GM23338 (cell line): ENCODE results near the gene MSRB1. TPM values are rescaled to one million over a fixed set of nuclear protein-coding genes. Genes with fewer than 3 reads are reported as not detected.
"Not testable (repeated sequence)": the region's sequence is repeated elsewhere in the genome, so short reads cannot be mapped to it uniquely, and the experiment has no call there.

Experiments
- ATAC-seq: fragments of 200-7000 bp; cut with Tn5 transposase; 3 replicates; pipeline ENCODE4 v1.9.1; 2020
- DNase-seq: peaks from one replicate; pipeline ENCODE4 v3.0.0-alpha.2; 2015; ENCODE audit warnings: low spot score
- H2AFZ ChIP-seq: fragments of 200-600 bp; sonication (generic); 2 replicates; pipeline ENCODE4 v1.8.0; 2016; ENCODE audit warnings: antibody characterized with exemption, mild to moderate bottlenecking, moderate library complexity
- H3F3A ChIP-seq: fragments of 200-600 bp; sonication (generic); replicated peaks from 2 replicates; pipeline ENCODE4 v1.8.0; 2017; ENCODE audit warnings: antibody characterized with exemption, mixed run types, low read depth
- H3K27ac ChIP-seq: fragments of 200-600 bp; sonication (generic); 2 replicates; pipeline ENCODE4 v1.6.1; 2016; ENCODE audit warnings: low read depth
- H3K27me3 ChIP-seq: fragments of 200-600 bp; sonication (generic); 2 replicates; pipeline ENCODE4 v1.8.0; 2016; ENCODE audit warnings: mild to moderate bottlenecking, mixed run types, moderate library complexity; ENCODE audit not compliant: insufficient read depth
- H3K36me3 ChIP-seq: fragments of 200-600 bp; sonication (generic); 2 replicates; pipeline ENCODE4 v1.8.0; 2016; ENCODE audit warnings: mild to moderate bottlenecking; ENCODE audit not compliant: insufficient read depth
- H3K4me1 ChIP-seq: fragments of 200-600 bp; sonication (generic); 2 replicates; pipeline ENCODE4 v1.8.0; 2016; ENCODE audit warnings: mild to moderate bottlenecking, moderate library complexity; ENCODE audit not compliant: insufficient read depth
- H3K4me2 ChIP-seq: fragments of 200-600 bp; sonication (generic); 2 replicates; pipeline ENCODE4 v1.7.1; 2017; ENCODE audit warnings: mixed run types
- H3K4me3 ChIP-seq: fragments of 200-600 bp; sonication (generic); 2 replicates; pipeline ENCODE4 v1.6.1; 2016; ENCODE audit warnings: mixed run types
- H3K79me2 ChIP-seq: fragments of 200-600 bp; sonication (generic); replicated peaks from 2 replicates; pipeline ENCODE4 v1.8.0; 2017; ENCODE audit warnings: mild to moderate bottlenecking; ENCODE audit not compliant: insufficient read depth
- H3K9me2 ChIP-seq: fragments of 200-600 bp; sonication (generic); 2 replicates; pipeline ENCODE4 v1.8.0; 2017; ENCODE audit not compliant: insufficient read depth
- H4K20me1 ChIP-seq: fragments of 200-600 bp; sonication (generic); replicated peaks from 2 replicates; pipeline ENCODE4 v1.8.0; 2017; ENCODE audit warnings: mild to moderate bottlenecking; ENCODE audit not compliant: insufficient read depth
- H3K27ac Mint-ChIP-seq: 2 replicates; pipeline ENCODE4 v1.8.0; 2020; ENCODE audit warnings: inconsistent platforms, mild to moderate bottlenecking, moderate library complexity, mixed read lengths
- H3K27me3 Mint-ChIP-seq: 3 replicates; pipeline ENCODE4 v1.8.0; 2022; ENCODE audit warnings: low read depth, mild to moderate bottlenecking, moderate library complexity, mixed read lengths, inconsistent platforms; ENCODE audit not compliant: insufficient read depth, poor library complexity
- H3K36me3 Mint-ChIP-seq: 3 replicates; pipeline ENCODE4 v1.8.0; 2021; ENCODE audit warnings: low read depth, mild to moderate bottlenecking, inconsistent platforms, moderate library complexity, mixed read lengths
- H3K4me1 Mint-ChIP-seq: 3 replicates; pipeline ENCODE4 v1.8.0; 2020; ENCODE audit warnings: mild to moderate bottlenecking, inconsistent platforms, mixed read lengths
- H3K4me3 Mint-ChIP-seq: 3 replicates; pipeline ENCODE4 v1.8.0; 2021; ENCODE audit warnings: moderate library complexity, mild to moderate bottlenecking, inconsistent platforms, mixed read lengths
- H3K9me3 Mint-ChIP-seq: 3 replicates; pipeline ENCODE4 v1.8.0; 2020; ENCODE audit warnings: moderate library complexity, mild to moderate bottlenecking, inconsistent platforms, mixed read lengths
- CREB1 ChIP-seq: fragments of 250-450 bp; sonication (Bioruptor Pico); IDR thresholded peaks from 2 replicates; pipeline ENCODE4 v1.5.0; 2020; ENCODE audit warnings: low read depth, mild to moderate bottlenecking, moderate library complexity
- CTCF ChIP-seq, 2 experiments: fragments of 200-600 bp in 1 of 2; sonication (generic) in 1 of 2; conservative IDR thresholded peaks; 2 replicates each; pipeline versions ENCODE4 v1.5.1 to v1.6.1; 2016 to 2017; ENCODE audit warnings: antibody characterized with exemption in 2 of 2, low read depth in 2 of 2, mild to moderate bottlenecking in 2 of 2, moderate library complexity in 1 of 2
- EZH2 ChIP-seq: fragments of 200-600 bp; sonication (generic); IDR thresholded peaks from one replicate; pipeline ENCODE4 v1.8.0; 2017; ENCODE audit warnings: antibody characterized with exemption, mild to moderate bottlenecking, low read depth; ENCODE audit not compliant: unreplicated experiment
- JUNB ChIP-seq: IDR thresholded peaks from one replicate; pipeline ENCODE4 v1.6.1; 2016; ENCODE audit warnings: antibody characterized with exemption; ENCODE audit not compliant: unreplicated experiment
- STAT1 ChIP-seq: IDR thresholded peaks from one replicate; pipeline ENCODE4 v1.6.1; 2016; ENCODE audit warnings: antibody characterized with exemption; ENCODE audit not compliant: unreplicated experiment
- ZNF114 ChIP-seq: fragments of 250-450 bp; sonication (Bioruptor Pico); IDR thresholded peaks from 2 replicates; pipeline ENCODE4 v1.5.0; 2020; ENCODE audit warnings: mild to moderate bottlenecking, moderate library complexity
- ZNF331 ChIP-seq: fragments of 250-450 bp; sonication (Bioruptor Pico); IDR thresholded peaks from 2 replicates; pipeline ENCODE4 v1.5.0; 2020; ENCODE audit warnings: low read depth, mild to moderate bottlenecking, moderate library complexity
- polyA plus RNA-seq: library from polyadenylated mRNA; unstranded; fragments of >200 nt; fragmentation: Nextera tagmentation; extraction: Ambion mirVana; gene quantifications from 2 replicates; pipeline ENCODE4 v1.2.1, GENCODE V29; 2016
- total RNA-seq: library from RNA; depleted of rRNA; stranded (reverse); fragments of >200 nt; shearing (Covaris generic); gene quantifications from 2 replicates; pipeline ENCODE4 v1.2.3, GENCODE V29; 2014
- TF ChIP-seq, protein P1 (sequence below): fragments of 250-450 bp; sonication (Bioruptor Pico); IDR thresholded peaks from 2 replicates; pipeline ENCODE4 v1.5.0; 2020; ENCODE audit warnings: mild to moderate bottlenecking, moderate library complexity
- TF ChIP-seq, protein P2 (sequence below): IDR thresholded peaks from one replicate; pipeline ENCODE4 v1.6.1; 2018; ENCODE audit warnings: antibody characterized with exemption; ENCODE audit not compliant: unreplicated experiment

Gene MSRB1
- total and polyA plus RNA-seq, 2 experiments from 2014 or later: 30.4 to 31.3 TPM

DNA sequence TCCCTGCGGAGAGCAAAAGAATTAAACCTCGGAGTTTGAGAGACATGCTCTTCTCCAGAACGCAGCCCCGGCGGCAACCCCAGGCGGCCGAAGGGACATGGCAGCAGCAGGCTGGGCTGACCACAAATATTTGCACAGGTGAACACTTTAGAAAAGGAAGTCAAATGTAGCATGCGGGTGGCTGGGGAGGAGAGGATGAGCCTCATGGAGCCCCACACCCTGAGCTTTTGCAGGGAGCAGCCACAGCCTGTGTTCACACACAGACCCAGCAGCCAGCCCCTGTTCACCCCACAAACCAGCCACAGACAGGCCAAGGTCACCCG, 42.6 kb downstream of the MSRB1 start (continued):
- TF ChIP-seq, protein P1, sequence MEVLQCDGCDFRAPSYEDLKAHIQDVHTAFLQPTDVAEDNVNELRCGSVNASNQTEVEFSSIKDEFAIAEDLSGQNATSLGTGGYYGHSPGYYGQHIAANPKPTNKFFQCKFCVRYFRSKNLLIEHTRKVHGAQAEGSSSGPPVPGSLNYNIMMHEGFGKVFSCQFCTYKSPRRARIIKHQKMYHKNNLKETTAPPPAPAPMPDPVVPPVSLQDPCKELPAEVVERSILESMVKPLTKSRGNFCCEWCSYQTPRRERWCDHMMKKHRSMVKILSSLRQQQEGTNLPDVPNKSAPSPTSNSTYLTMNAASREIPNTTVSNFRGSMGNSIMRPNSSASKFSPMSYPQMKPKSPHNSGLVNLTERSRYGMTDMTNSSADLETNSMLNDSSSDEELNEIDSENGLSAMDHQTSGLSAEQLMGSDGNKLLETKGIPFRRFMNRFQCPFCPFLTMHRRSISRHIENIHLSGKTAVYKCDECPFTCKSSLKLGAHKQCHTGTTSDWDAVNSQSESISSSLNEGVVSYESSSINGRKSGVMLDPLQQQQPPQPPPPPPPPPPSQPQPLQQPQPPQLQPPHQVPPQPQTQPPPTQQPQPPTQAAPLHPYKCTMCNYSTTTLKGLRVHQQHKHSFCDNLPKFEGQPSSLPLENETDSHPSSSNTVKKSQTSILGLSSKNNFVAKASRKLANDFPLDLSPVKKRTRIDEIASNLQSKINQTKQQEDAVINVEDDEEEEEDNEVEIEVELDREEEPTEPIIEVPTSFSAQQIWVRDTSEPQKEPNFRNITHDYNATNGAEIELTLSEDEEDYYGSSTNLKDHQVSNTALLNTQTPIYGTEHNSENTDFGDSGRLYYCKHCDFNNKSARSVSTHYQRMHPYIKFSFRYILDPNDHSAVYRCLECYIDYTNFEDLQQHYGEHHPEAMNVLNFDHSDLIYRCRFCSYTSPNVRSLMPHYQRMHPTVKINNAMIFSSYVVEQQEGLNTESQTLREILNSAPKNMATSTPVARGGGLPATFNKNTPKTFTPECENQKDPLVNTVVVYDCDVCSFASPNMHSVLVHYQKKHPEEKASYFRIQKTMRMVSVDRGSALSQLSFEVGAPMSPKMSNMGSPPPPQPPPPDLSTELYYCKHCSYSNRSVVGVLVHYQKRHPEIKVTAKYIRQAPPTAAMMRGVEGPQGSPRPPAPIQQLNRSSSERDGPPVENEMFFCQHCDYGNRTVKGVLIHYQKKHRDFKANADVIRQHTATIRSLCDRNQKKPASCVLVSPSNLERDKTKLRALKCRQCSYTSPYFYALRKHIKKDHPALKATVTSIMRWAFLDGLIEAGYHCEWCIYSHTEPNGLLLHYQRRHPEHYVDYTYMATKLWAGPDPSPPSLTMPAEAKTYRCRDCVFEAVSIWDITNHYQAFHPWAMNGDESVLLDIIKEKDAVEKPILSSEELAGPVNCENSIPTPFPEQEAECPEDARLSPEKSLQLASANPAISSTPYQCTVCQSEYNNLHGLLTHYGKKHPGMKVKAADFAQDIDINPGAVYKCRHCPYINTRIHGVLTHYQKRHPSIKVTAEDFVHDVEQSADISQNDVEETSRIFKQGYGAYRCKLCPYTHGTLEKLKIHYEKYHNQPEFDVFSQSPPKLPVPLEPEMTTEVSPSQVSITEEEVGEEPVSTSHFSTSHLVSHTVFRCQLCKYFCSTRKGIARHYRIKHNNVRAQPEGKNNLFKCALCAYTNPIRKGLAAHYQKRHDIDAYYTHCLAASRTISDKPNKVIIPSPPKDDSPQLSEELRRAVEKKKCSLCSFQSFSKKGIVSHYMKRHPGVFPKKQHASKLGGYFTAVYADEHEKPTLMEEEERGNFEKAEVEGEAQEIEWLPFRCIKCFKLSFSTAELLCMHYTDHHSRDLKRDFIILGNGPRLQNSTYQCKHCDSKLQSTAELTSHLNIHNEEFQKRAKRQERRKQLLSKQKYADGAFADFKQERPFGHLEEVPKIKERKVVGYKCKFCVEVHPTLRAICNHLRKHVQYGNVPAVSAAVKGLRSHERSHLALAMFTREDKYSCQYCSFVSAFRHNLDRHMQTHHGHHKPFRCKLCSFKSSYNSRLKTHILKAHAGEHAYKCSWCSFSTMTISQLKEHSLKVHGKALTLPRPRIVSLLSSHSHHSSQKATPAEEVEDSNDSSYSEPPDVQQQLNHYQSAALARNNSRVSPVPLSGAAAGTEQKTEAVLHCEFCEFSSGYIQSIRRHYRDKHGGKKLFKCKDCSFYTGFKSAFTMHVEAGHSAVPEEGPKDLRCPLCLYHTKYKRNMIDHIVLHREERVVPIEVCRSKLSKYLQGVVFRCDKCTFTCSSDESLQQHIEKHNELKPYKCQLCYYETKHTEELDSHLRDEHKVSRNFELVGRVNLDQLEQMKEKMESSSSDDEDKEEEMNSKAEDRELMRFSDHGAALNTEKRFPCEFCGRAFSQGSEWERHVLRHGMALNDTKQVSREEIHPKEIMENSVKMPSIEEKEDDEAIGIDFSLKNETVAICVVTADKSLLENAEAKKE (CRISPR knock-in tag): no peak
- TF ChIP-seq STAT1 (no peak), CTCF (conservative IDR thresholded peaks at IDR 0.05; ENCODE audit: low read depth in 2 of 2) (no peak), JUNB (no peak), ZNF331 (CRISPR knock-in tag) (no peak), CREB1 (no peak)

DNA sequence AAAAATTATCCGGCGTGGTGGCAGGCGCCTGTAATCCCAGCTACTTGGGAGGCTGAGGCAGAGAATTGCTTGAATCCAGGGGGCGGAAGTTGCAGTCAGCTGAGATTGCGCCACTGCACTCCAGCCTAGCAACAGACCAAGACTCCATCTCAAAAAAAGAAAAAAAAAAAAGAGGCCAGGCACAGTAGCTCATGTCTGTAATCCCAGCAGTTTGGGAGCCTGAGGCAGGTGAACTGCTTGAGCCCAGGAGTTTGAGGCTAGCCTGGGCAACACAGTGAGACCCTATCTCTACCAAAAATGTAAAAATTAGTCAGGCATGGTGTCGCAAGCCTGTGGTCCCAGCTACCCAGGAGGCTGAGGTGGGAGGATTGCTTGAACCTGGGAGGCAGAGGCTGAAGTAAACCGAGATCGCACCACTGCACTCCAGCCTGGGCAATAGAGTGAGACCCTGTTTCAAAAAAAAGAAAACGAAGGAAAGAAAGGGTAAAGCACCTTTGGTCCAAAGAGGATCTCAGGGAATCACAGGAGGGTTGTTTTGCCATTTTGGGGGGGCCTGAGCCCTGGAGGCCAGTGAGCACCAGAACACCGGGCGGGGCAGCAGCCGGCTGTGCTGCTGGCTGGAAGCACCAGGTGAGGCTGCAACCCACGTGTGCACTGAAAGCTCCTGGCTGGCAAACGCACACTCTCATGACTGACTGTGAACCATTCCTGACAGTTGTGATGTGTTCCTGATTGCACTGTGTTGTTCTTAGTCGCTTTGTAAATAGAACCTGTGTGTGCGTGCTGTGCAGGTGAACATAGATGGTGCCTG, 43.2 kb downstream of the MSRB1 start:
- Mint-ChIP-seq H3K27ac (no peak overlapping the region), H3K36me3 (no peaks in the 10 kb centered on the region), H3K4me1 (no peaks in the 10 kb centered on the region), H3K27me3 (peaks cover 7% of the 10 kb centered on the region), H3K9me3 (no peaks in the 10 kb centered on the region), H3K4me3 (no peak overlapping the region)
- Histone ChIP-seq H3K27ac (no peak overlapping the region), H4K20me1 (no peaks in the 10 kb centered on the region), H3K27me3 (no peaks in the 10 kb centered on the region), H3F3A (no peaks in the 10 kb centered on the region), H3K4me2 (no peak overlapping the region), H3K4me3 (no peak overlapping the region), H2AFZ (no peak overlapping the region), H3K36me3 (no peaks in the 10 kb centered on the region), H3K4me1 (no peaks in the 10 kb centered on the region), H3K79me2 (no peaks in the 10 kb centered on the region), H3K9me2 (no peaks in the 10 kb centered on the region)
- DNase-seq: no peak
- TF ChIP-seq CREB1: no peak
- no peak for TF ChIP-seq EZH2
- TF ChIP-seq, protein P2, sequence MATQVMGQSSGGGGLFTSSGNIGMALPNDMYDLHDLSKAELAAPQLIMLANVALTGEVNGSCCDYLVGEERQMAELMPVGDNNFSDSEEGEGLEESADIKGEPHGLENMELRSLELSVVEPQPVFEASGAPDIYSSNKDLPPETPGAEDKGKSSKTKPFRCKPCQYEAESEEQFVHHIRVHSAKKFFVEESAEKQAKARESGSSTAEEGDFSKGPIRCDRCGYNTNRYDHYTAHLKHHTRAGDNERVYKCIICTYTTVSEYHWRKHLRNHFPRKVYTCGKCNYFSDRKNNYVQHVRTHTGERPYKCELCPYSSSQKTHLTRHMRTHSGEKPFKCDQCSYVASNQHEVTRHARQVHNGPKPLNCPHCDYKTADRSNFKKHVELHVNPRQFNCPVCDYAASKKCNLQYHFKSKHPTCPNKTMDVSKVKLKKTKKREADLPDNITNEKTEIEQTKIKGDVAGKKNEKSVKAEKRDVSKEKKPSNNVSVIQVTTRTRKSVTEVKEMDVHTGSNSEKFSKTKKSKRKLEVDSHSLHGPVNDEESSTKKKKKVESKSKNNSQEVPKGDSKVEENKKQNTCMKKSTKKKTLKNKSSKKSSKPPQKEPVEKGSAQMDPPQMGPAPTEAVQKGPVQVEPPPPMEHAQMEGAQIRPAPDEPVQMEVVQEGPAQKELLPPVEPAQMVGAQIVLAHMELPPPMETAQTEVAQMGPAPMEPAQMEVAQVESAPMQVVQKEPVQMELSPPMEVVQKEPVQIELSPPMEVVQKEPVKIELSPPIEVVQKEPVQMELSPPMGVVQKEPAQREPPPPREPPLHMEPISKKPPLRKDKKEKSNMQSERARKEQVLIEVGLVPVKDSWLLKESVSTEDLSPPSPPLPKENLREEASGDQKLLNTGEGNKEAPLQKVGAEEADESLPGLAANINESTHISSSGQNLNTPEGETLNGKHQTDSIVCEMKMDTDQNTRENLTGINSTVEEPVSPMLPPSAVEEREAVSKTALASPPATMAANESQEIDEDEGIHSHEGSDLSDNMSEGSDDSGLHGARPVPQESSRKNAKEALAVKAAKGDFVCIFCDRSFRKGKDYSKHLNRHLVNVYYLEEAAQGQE: no peak
- no peak for TF ChIP-seq ZNF331 (CRISPR knock-in tag)
- TF ChIP-seq JUNB: no peak
- TF ChIP-seq ZNF114 (CRISPR knock-in tag): no peak
- no peak for ATAC-seq

DNA sequence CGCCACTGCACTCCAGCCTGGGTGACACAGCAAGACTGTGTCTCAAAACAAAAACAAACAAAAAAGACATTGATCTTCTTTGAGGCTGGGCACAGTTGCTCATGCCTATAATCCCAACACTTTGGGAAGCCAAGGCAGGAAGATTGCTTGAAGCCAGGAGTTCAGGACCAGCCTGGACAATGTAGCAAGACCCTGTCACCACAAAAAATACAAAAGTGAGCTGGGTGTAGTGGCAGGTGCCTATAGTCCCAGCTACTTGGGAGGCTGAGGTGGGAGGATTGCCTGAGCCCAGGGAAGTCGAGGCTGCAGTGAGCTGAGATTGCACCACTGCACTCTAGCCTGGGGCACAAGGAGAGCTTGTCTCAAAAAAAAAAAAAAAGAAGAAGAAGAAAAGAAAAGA, 45.3 kb downstream of the MSRB1 start:
- not testable (repeated sequence) for H3K4me3 Mint-ChIP-seq, ATAC-seq

More for the DNA sequence above, 45.3 kb downstream of the MSRB1 start:
- not testable (repeated sequence) for H3K4me1 Mint-ChIP-seq, H3F3A ChIP-seq, DNase-seq, H3K79me2 ChIP-seq, H3K4me1 ChIP-seq, H3K27me3 ChIP-seq, H3K27me3 Mint-ChIP-seq, H3K36me3 ChIP-seq, H3K4me2 ChIP-seq, H3K36me3 Mint-ChIP-seq, H3K27ac Mint-ChIP-seq, H2AFZ ChIP-seq, H3K27ac ChIP-seq, H3K9me3 Mint-ChIP-seq, H3K4me3 ChIP-seq, H4K20me1 ChIP-seq, H3K9me2 ChIP-seq
